Measurements from ENCODE around the gene WDTC1.
"Not testable (repeated sequence)": the region's sequence is repeated elsewhere in the genome, so short reads cannot be mapped to it uniquely, and the experiment has no call there.

The WDTC1 gene, protein sequence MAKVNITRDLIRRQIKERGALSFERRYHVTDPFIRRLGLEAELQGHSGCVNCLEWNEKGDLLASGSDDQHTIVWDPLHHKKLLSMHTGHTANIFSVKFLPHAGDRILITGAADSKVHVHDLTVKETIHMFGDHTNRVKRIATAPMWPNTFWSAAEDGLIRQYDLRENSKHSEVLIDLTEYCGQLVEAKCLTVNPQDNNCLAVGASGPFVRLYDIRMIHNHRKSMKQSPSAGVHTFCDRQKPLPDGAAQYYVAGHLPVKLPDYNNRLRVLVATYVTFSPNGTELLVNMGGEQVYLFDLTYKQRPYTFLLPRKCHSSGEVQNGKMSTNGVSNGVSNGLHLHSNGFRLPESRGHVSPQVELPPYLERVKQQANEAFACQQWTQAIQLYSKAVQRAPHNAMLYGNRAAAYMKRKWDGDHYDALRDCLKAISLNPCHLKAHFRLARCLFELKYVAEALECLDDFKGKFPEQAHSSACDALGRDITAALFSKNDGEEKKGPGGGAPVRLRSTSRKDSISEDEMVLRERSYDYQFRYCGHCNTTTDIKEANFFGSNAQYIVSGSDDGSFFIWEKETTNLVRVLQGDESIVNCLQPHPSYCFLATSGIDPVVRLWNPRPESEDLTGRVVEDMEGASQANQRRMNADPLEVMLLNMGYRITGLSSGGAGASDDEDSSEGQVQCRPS

DNA sequence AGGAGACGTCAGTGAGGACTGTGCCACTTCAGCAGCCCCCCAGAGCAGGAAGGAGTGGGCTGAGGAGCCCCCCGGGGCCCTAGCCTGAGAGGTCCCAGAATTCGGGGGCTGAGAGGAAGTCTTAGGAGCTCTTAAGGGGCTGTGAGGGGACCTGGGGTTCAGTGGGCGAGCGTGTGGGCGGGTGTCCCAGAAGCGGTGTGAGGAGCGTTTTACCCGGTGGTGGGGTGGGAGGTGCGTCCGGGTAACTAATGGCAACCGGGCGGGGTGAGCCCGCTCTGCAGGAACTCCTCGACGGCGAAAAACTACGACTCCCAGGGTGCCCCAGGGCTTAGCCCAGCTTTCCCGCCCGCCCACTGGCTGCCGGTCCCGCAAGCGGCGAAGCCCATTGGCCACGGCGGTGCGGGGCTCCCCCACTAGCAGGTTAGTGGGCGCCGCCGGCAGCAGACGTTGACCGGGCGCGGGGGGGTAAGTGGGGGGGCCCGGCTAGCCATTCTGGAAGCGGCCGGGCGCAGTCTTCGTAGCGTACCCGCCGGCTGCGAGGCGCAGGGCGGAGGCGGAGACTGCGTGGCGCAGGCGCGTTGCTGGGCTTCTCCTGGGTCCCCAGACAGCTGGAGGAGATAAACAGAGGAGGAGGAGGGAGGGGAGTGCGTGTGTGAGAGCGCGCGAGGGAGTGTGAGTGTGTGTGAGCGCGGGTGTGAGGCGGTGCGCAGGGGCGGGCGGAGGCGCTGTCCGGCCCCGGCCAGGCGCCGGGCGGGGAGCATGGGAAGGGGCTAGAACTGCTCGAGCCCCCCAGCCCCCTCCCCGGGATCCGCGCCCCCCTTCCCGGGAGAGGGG is at the start of gene WDTC1:
Gene WDTC1, plus strand, starts transcription at position 584 of the 834 bp plus-strand sequence. CDS start 26,423 bp downstream, outside the sequence.
- peak; percentile 99 for DNase-seq

DNA sequence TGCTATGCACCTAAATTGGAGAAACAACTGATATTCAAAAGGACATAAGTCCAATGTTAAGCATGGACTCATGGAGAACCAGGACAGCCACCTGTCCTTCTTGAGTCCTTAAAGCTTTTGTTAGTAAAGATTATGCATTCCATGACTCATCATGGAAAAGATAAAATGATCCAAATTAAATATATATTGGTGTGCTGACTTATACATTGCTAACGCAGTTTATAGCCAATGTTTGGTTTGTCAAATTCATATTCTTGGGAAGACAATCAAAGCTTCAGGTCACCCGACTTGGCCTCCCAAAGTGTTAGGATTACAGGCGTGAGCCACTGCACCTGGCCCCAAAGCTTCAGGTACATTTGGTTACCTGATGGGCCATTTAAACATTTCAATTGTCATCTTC is 49.8 kb upstream of the WDTC1 start:
- not testable (repeated sequence) for DNase-seq

DNA sequence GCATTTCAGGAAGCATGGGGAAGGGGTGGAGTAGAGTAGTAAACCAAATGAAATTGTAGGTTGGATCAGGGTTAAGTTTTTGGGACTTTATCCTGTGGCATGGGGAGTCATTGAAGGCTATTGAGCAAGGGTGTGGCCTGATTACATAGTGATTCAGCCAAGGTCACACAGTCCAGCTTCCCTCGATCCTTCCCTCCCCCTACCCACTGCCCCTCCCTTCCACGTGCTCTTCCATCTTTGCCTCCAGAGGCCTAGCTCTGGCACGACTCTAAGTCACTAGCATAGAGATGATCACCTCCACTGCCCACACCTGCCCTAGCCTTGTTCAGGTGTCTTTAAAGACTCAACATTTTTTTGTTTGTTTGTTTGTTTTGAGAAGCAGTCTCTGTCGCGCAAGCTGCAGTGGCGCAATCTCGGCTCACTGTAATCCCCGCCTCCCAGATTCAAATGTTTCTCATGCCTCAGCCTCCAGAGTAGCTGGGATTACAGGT is 42.3 kb upstream of the WDTC1 start:
- no peak for DNase-seq

DNA sequence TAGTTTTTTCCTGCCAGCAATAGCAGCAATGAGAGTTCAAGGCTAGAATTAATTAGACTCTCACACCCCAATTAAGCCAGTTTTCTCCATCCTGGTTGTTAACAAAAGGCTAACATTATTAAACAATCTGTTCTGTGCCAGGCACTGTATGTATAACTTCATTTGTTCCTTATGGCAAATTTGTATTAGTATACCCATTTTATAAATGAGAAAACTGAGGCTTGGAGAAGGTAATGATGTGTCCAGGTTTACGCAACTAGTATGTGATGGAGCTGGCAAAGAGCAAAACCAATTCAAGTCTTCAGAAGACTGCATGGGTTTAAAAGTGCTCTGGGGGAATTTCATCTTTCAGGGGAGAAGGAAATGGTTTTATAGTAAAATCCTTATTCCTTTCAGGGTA is 41.2 kb upstream of the WDTC1 start:
- DNase-seq, result no peak

DNA sequence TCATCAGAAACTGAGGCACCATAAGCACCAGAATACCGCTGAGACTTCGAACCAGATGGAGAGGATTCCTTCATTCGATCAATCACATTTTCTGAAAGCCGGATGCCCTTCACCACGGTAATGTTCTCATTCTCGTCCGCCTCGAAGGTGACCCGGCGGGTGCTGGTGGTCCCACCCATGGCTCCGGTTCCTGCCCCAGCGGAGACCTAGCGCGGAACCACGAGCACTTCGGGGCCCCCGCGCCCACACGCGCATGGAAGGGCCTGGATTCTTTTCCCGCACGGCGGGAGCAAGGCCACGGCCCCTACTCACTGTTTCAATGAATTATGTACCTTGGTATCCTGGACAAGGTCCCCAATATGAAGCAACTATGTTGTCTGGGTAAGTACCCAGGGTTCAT is 33.1 kb upstream of the WDTC1 start:
- no peak for DNase-seq

DNA sequence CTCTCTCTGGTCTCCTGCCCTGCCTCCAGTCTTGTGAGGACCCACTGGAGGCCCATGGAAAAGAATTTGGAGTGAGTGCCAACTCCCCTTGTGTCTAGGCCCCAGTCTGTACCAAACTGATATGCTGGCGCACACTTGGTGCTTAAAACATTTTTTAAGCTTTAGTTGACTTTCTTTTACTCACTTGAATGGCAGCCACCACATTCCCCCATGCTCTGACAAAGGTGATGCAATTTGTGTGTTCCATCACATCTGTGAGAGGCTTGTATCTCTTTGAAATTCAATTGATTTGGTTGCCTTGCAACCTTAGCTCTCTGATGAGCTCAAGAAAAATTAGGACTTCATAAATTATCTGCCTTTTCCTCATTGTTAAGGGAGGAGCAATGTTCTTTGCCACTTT is 30.5 kb upstream of the WDTC1 start:
- DNase-seq, result no peak

DNA sequence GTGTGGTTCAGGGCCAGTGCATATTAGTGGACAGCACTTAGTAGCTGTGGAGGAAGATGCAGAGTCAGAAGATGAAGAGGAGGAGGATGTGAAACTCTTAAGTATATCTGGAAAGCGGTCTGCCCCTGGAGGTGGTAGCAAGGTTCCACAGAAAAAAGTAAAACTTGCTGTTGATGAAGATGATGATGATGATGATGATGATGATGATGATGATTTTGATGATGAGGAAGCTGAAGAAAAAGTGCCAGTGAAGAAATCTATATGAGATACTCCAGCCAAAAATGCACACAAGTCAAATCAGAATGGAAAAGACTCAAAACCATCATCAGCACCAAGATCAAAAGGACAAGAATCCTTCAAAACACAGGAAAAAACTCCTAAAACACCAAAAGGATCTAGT is 27.2 kb upstream of the WDTC1 start:
- not testable (repeated sequence) for DNase-seq

DNA sequence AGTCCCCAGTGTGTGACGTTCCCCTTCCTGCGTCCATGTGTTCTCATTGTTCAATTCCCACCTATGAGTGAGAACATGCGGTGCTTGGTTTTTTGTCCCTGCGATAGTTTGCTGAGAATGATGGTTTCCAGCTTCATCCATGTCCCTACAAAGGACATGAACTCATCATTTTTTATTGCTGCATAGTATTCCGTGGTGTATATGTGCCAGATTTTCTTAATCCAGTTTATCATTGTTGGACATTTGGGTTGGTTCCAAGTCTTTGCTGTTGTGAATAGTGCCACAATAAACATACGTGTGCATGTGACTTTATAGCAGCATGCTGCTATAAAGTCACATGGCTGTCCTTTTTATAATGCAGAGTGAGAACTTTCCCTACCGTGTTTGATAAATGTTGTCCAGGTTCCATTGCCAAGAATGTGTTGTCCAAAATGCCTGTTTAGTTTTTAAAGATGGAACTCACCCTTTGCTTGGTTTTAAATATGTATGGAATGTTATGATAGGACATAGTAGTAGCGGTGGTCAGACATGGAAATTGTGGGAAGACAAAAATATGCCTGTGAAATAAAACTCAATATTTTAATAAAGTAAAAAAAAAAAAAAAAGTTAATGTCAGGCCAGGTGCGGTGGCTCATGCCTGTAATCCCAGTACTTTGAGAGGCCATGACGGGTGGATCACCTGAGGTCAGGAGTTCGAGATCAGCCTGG is 26.1 kb upstream of the WDTC1 start:
- DNase-seq, result not testable (repeated sequence)

DNA sequence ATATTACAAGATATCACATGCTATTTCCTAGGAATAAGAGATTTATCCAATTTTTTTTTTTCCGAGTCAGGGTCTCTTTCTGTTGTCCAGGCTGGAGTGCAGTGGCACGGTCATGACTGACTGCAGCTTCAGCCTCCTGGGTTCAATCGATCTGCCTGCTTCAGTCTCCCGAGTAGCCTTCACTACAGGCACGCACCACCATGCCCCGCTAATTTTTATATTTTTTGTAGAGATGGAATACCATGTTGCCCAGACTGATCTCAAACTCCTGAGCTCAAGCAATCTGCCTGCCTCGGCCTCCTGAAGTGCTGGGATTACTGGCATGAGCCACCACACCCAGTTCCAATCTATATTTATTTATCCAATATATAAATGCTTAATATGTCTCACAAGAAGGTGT is 18.0 kb upstream of the WDTC1 start:
- no peak for DNase-seq

DNA sequence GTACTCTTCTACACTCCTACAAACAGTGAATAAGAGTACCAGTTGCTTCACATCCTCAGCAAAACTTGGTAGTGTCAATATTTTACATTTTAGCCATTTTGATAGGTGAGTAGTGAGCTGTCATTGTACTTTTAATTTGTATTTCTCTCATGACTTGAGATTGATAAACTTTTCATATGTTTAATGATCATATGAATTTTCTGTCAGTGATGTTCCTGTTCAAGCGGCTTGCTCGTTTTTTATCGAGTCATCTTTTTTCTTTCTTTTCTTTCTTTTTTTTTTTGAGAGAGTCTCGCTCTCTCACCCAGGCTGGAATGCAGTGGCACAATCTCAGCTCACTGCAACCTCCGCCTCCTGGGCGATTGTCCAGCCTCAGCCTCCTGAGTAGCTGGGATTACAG is 17.0 kb upstream of the WDTC1 start:
- DNase-seq, result no peak

DNA sequence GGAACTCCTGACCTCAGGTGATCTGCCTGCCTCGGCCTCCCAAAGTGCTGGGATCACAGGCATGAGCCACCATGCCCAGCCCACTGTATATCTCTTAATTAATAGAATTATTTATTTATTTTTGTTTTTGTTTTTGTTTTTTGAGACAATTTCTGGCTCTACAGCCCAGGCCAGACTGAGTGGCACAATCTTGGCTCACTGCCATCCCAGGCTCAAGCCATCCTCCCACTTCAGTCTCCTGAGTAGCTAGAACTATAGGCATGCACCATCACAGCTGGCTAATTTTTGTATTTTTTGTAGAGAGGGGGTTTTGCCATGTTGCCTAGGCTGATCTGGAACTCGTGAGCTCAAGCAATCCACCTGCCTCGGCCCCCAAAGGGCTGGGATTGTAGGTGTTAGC is 15.7 kb upstream of the WDTC1 start:
- DNase-seq, result no peak

DNA sequence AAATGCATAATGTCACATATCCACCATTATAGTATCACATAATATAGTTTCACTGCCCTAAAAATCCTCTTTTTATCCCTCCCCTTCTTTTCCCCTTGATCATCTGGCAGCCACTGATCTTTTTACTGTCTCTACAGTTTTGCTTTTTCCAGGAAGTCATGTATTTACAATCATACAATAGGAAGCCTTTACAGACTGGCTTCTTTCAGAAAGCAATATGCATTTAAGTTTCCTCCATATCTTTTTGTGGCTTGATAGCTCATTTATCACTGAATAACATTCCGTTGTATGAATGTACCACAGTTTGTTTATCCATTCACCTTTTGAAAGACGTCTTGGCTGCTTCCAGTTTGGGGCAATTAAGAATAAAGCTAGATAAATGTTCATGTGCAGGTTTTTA is 14.3 kb upstream of the WDTC1 start:
- DNase-seq, result no peak

DNA sequence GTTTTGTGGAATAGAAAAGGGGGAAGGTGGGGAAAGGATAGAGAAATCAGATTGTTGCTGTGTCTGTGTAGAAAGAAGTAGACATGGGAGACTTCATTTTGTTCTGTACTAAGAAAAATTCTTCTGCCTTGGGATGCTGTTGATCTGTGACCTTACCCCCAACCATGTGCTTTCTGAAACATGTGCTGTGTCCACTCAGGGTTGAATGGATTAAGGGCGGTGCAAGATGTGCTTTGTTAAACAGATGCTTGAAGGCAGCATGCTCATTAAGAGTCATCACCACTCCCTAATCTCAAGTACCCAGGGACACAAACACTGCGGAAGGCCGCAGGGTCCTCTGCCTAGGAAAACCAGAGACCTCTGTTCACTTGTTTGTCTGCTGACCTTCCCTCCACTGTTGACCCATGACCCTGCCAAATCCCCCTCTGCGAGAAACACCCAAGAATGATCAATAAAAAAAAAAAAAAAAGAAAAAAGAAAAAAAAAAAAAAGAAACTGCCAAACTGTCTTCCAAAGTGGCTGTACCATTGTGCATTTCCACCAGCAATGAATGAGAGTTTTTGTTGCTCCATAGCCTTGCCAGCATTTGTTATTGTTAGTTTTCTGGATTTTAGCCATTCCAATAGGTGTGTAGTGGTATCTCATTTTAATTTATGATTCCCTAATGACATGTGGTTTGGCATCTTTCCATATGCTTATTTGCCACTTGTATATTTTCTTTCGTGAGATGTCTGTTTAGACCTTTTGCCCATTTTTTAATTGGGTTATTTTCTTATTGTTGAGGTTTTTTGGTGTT is 13.5 kb upstream of the WDTC1 start:
- DNase-seq, result not testable (repeated sequence)

DNA sequence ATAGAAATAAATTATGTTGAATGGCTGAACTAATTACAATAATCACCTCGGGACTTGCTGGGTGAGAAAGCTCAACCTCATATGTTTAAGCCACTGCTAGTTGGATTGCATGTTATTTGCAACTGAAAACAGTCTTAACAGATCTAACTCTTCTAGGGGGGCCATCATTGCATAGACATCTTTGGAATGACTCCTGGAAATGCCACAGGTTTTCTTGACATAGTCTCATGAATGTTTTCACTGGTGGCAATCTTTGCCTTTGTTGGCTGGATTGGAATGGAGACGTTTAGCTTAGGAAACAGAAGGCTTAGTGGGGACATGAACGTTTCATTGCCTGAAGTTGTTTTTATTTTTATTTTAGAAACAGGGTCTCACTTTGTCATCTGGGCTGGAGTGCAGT is 8.8 kb upstream of the WDTC1 start:
- DNase-seq, result no peak

DNA sequence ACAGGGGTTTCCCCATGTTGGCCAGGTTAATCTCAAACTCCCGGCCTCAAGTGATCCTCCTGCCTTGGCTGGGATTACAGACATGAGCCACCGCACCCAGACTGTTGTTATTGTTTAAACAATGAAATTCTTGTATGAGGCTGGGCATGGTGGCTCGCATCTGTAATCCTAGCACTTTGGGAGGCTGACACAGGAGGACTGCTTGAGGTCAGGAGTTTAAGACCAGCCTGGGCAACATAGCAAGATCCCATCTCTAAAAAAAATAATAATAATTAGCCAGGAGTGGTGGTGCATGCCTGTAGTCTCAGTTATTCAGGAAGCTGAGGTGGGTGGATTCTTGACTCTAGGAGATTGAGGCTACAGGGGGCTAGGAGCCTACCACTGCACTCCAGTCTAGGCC is 6.7 kb upstream of the WDTC1 start:
- DNase-seq, result no peak

DNA sequence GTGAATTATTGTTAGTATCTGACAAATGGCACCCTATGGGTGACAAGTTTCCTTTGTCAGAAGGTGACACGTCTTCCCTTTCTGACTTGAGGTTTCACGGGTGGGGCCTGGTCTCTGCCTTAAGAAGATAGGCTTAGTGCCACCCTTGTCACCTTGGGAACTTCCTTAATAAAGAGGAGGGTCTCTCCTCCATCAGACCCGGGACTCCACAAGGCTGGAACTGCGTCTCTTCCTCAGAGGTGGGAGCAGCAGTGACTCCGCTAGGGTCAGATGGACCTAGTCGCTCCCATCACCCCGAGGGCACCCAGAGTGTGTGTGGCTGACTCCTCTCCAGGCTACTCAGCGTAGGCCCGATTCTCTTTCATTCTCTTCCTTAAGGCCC is 774 bp upstream of the WDTC1 start:
- DNase-seq, result no peak

DNA sequence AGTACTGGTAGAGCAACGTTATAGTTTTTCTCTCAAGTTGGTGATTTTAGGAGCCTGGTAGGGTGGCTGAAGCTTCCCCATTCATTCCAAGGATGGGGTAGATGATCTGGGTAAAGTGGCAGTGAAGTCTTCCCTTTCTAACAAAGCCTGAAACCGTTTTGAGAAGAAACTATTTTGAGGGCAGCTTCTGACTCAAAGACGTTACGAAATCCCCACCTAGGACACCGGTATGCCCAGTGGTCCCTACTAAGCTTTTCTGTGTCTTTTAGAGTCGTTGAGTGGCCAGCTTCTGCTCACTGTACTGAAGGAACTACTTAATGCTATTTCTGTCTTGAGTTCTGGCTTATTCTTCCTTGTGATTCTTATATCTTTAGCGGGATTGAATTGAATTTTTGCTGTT is 1.4 kb downstream of the WDTC1 start:
- DNase-seq, result no peak

DNA sequence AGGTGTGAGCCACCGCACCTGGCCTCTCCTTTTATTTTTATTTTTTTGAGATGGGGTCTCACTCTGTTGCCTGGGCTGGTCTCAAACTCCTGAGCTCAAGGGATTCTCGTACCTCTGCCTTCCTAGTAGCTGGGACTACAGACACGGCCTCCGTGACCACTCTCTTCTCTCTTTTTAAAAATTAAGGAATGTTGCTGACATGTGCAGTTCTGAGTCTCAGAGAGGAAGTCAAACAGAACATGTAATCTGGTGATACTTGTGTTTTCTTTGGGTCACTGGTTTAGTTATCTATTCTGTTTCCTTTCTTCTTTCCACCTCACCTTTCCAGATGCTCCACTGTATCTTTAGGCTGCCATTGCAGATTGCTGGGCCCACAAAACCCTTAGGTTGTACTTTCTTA is 2.7 kb downstream of the WDTC1 start:
- DNase-seq, result no peak

DNA sequence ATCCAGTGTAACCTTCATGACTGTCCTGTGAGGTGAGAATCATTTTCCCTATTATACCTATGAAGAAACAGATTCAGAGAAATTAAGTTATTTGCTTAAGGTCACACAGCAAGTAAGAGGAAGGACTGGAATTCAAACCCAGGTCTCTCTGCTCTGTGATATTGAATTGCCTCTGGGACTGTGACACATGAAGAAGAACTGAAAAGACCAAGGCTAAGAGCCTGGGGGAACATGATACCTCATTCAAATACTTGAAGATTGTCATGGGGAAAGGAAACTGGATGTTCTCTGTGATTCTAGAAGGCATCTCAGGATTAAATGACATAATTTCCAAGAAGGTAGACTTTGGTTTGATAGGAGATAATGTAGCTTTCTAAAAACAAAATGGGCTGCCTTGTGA is 3.6 kb downstream of the WDTC1 start:
- no peak for DNase-seq

DNA sequence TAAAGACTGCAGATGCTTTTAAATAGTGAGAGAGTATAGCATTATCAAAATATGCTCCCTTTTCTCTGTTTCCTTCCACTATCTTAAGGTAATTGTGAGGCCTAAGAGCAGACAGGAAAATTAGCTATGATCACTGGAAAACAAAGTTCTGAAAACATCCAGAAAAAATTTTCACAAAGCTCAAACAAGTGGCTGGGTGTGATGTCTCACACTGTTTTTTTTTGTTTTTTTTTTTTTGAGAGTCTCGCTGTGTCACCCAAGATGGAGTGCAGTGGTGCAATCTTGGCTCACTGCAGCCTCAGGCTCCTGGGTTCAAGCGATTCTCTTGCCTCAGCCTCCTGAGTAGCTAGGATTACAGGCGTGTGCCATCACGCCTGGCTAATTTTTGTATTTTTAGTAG is 7.2 kb downstream of the WDTC1 start:
- no peak for DNase-seq

DNA sequence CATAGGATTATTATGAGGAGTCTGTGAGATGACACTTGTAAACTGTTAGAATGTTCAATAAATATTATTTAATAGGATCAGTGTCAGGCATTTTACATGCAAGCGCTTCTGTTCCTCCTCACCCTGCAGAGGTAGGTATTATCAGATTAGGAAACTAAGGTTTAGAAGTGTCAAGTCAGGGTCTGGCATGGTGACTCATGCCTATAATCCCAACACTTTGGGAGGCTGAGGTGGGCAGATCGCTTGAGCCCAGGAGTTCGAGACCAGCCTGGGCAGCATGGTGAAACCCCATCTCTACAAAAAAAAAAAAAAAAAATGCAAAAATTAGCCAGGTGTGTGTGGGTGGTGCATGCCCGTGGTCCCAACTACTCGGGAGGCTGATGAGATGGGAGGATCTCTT is 9.2 kb downstream of the WDTC1 start:
- not testable (repeated sequence) for DNase-seq

DNA sequence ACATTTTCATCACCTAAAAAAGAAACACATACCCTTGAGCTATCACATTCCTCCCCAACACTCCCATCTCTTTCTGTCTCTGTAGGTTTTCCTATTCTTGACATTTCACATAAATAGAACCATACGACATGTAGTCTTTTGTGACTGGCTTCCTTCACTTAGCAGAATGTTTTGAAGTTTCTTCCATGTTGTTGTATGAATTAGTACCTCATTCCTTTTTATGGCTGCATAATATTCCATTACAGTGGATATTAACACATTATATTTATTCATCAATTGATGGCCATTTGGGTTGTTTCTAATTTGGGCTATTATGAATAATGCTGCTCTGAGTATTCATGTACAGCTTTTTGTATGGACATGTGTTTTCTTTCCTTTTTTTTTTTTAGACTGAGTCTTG is 11.8 kb downstream of the WDTC1 start:
- no peak for DNase-seq
